Esophagus muscularis mucosa (tissue), 4 donors: ENCODE measurements around the gene RNU6-8. TPM values are rescaled to one million over a fixed set of nuclear protein-coding genes. Genes with fewer than 3 reads are reported as not detected.

Source experiments
- DNase-seq: peaks from one replicate; pipeline ENCODE4 v3.0.0-alpha.2; 2017; ENCODE audit errors: extremely low spot score
- H3K27ac ChIP-seq, 4 donors: fragments of 200-600 bp; sonication (generic); replicated peaks in 1 of 4; 1 replicate in 3 of 4; 2 replicates in 1 of 4; pipeline ENCODE4 v1.5.1; 2016 to 2019; ENCODE audit warnings: mild to moderate bottlenecking in 1 of 4
- H3K27me3 ChIP-seq, 4 donors: fragments of 200-600 bp; sonication (generic); one replicate each; pipeline versions ENCODE4 v1.5.1 to v1.6.0; 2016 to 2019
- H3K36me3 ChIP-seq, 4 donors: fragments of 200-600 bp; sonication (generic); one replicate each; pipeline ENCODE4 v1.5.1; 2016 to 2019
- H3K4me1 ChIP-seq, 4 donors: fragments of 200-600 bp; sonication (generic); one replicate each; pipeline ENCODE4 v1.5.1; 2016 to 2019
- H3K4me3 ChIP-seq, 4 donors: fragments of 200-600 bp; sonication (generic); 1 replicate in 2 of 4; 2 replicates in 2 of 4; pipeline ENCODE4 v1.5.1; 2016 to 2019; ENCODE audit warnings: mild to moderate bottlenecking in 4 of 4, moderate library complexity in 1 of 4
- H3K9me3 ChIP-seq, 4 donors: fragments of 200-600 bp; sonication (generic); 1 replicate in 3 of 4; 2 replicates in 1 of 4; pipeline ENCODE4 v1.5.1; 2016 to 2019
- EP300 ChIP-seq: sonication (generic); formaldehyde crosslinking; IDR thresholded peaks from one replicate; pipeline ENCODE4 v1.6.1; 2017; ENCODE audit warnings: antibody characterized with exemption
- POLR2A ChIP-seq: fragments of 450-650 bp; IDR thresholded peaks from one replicate; pipeline ENCODE4 v1.6.1; 2017; ENCODE audit warnings: antibody characterized with exemption, moderate library complexity, mild to moderate bottlenecking, low read depth
- POLR2AphosphoS5 ChIP-seq, 2 donors: sonication (generic); formaldehyde crosslinking; IDR thresholded peaks; one replicate each; pipeline ENCODE4 v1.6.1; 2017; ENCODE audit warnings: antibody characterized with exemption in 2 of 2
- WGBS: methylation state at CpG from one replicate; pipeline ENCODE4 v1.1.5; 2018; 5-methylcytosine and 5-hydroxymethylcytosine counted together
- intact Hi-C: fragments of 100-400 bp; cut with DNase I; formaldehyde crosslinking; loops from one replicate; pipeline ENCODE4 v1.15.1; 2023
- total RNA-seq, 4 donors: library from RNA; depleted of rRNA; stranded (reverse); fragments of >200 nt; gene quantifications; one replicate each; pipeline versions ENCODE4 v1.1.0 to v1.2.1, GENCODE V29; 2016
- TF ChIP-seq, protein P1 (sequence below), 3 experiments: fragments of 200-600 bp in 2 of 3; fragments of 450-650 bp in 1 of 3; sonication (generic) in 2 of 3; IDR thresholded peaks; one replicate each; pipeline ENCODE4 v1.5.1; 2017 to 2019; ENCODE audit warnings: antibody characterized with exemption in 3 of 3, mild to moderate bottlenecking in 2 of 3, moderate library complexity in 1 of 3

RNU6-8 gene
- total RNA-seq = not detected

DNA sequence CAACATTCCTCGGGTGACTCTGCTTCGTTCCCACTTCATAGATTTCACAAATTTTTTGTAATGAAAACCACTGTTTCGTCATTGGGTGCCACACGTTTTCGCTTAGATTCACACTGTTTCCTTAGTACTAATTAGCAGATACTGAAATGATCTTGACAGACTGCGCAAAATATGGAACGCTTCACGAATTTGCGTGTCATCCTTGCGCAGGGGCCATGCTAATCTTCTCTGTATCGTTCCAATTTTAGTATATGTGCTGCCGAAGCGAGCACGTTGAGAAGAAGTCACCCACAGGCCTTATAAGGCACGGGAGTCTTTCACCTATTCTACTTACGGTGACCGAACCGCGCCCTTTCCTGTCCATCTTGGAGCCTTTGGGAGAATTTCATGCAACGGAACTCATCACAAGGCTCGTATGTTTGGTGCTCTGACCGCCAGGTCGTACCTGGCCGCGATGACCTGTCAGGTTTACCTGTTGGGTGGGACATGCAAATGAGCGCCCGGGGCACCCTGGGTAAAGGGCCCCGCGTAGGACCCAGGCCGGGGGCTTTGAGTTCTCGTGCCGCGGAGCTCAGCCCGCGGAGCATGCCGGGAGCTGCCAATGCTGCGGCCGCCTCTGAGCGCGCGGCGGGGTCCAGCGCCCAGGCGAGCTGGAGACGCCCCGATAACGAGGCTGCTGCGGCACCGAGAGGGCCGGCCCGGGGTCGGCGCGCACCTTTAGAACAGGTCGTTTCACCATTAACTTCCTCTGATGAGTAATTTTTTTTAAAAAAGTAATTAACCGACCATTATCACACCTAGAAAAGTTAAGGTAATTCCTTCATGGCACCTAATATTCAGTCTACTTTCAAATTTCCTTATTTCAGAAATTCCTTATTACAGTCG is at the start of gene RNU6-8:
TSS of gene RNU6-8 (minus strand) at position 272 of the 885 bp plus-strand sequence.
- H3K27me3 ChIP-seq = no peaks in the 10 kb centered on the region
- H3K4me3 ChIP-seq = peak within 1 kb of the TSS; percentile 57 to 80 (median 69)
- under 1% methylated on average over 41 of the region's 57 CpGs for WGBS
- H3K36me3 ChIP-seq = no peaks in the 10 kb centered on the region
- peak; percentile 95 for DNase-seq
- intact Hi-C loops = loop anchor here (5.0 kb wide), 1 partner anchor 49 kb away; no protein-coding TSS in a partner anchor
- H3K27ac ChIP-seq = peak within 1 kb of the TSS; percentile 82 to 89 (median 85)
- H3K9me3 ChIP-seq = no peaks in the 10 kb centered on the region
- TF ChIP-seq, protein P1, sequence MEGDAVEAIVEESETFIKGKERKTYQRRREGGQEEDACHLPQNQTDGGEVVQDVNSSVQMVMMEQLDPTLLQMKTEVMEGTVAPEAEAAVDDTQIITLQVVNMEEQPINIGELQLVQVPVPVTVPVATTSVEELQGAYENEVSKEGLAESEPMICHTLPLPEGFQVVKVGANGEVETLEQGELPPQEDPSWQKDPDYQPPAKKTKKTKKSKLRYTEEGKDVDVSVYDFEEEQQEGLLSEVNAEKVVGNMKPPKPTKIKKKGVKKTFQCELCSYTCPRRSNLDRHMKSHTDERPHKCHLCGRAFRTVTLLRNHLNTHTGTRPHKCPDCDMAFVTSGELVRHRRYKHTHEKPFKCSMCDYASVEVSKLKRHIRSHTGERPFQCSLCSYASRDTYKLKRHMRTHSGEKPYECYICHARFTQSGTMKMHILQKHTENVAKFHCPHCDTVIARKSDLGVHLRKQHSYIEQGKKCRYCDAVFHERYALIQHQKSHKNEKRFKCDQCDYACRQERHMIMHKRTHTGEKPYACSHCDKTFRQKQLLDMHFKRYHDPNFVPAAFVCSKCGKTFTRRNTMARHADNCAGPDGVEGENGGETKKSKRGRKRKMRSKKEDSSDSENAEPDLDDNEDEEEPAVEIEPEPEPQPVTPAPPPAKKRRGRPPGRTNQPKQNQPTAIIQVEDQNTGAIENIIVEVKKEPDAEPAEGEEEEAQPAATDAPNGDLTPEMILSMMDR (IDR thresholded peaks at IDR 0.05) = no peak
- no peak for TF ChIP-seq EP300
- peak; percentile 50 for TF ChIP-seq POLR2A
- TF ChIP-seq POLR2AphosphoS5 (IDR thresholded peaks at IDR 0.05) = peak; percentile 80 to 91
- H3K4me1 ChIP-seq = peaks cover 9 to 23% (median 19%) of the 10 kb centered on the region in 4 donors

DNA sequence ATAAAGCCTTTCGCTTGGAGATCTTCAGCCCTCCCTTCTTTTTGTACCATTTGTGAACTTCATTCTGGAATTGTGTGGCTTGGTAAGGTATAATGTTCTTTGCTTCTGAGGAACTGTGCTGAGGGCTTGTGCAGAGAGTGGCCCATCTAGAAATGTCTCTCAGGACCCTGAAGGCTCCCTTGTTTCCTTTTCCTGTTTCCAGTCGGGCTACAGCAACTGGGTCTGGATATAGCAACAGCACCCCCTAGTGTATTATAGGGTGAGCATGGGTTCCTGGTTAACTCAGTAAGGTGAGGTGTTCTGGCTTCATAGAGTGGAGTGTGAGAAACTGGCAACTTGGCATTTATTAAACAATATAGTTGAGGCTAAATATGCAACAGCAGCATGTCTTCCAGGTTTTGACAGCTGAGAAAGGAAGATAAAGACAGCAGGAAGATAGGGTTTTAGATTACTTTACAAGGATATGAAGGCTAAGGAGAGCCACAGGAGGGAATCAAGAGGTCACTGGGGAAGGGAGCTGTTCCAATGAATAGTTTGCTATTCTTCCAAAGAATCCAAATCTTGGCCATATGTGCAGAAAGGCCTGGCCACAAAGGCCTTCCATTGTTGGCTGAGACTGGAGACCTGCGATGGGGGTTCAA is 49.1 kb upstream of the RNU6-8 start:
- whole genome bisulfite sequencing = 54% methylated on average over 3 of the region's 3 CpGs
- Histone ChIP-seq H3K9me3 (no peaks in the 10 kb centered on the region), H3K36me3 (no peaks in the 10 kb centered on the region), H3K27ac (peak overlapping the region; percentile 28 to 65 (median 60)), H3K4me3 (no peak overlapping the region), H3K4me1 (peaks cover 16 to 42% (median 40%) of the 10 kb centered on the region in 4 donors), H3K27me3 (no peaks in the 10 kb centered on the region)
- intact Hi-C loops = loop anchor here (2.0 to 5.0 kb wide), 5 partner anchors 50 to 330 kb away; partner anchors contain the start of genes RNU6-7 and RNU6-8
- TF ChIP-seq, protein P1 (IDR thresholded peaks at IDR 0.05) = peak; percentile 80 to 85 (median 85)
- no peak for TF ChIP-seq POLR2A
- no peak for TF ChIP-seq EP300
- peak; percentile 68 for DNase-seq

- TF ChIP-seq, protein P1 (IDR thresholded peaks at IDR 0.05) = no peak
- TF ChIP-seq POLR2A = no peak
- no peak for TF ChIP-seq EP300
- TF ChIP-seq POLR2AphosphoS5 (IDR thresholded peaks at IDR 0.05) = no peak
- Histone ChIP-seq H3K27me3 (no peaks in the 10 kb centered on the region), H3K4me1 (peaks cover 13 to 40% (median 38%) of the 10 kb centered on the region in 4 donors), H3K27ac (peak overlapping the region; percentile 28 to 65 (median 60)), H3K4me3 (no peak overlapping the region), H3K9me3 (no peaks in the 10 kb centered on the region), H3K36me3 (no peaks in the 10 kb centered on the region)
- 43% methylated on average over 4 of the region's 4 CpGs for WGBS
- intact Hi-C loops = loop anchor here (5.0 kb wide), 4 partner anchors 49 to 329 kb away; partner anchors contain the start of genes RNU6-7 and RNU6-8
- DNase-seq = peak; percentile 75
Measured at GRCh38 chr14:32251530-32251929, 48.5 kb upstream of the RNU6-8 start.

DNA sequence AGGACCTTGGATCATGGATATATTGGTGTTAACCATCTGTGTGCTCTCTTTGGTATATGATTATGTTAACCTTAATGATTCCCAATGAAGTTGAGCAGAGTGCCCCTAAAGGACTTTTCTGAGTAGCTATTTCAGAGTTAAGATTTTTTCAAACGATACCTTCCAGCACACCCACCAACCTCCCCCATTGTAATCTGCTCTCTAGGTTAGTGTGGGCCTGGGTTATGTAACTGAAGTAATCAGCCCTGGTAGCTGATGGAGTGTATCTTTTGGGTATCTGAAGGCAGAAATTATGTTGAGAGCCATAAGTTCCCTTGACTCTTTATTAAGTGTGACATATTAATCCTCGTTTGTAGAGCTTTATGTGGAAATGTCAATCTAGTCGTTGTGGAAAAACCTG is 47.6 kb upstream of the RNU6-8 start:
- WGBS = 80% methylated on average over 3 of the region's 3 CpGs
- intact Hi-C loops = loop anchor here (5.0 kb wide), 4 partner anchors 48 to 328 kb away; partner anchors contain the start of genes RNU6-7 and RNU6-8
- no peak for TF ChIP-seq EP300
- TF ChIP-seq, protein P1 (IDR thresholded peaks at IDR 0.05) = no peak
- no peak for TF ChIP-seq POLR2A
- TF ChIP-seq POLR2AphosphoS5 (IDR thresholded peaks at IDR 0.05) = no peak

More for the DNA sequence above, 47.6 kb upstream of the RNU6-8 start:
- Histone ChIP-seq H3K27ac (no peak overlapping the region), H3K36me3 (no peaks in the 10 kb centered on the region), H3K9me3 (no peaks in the 10 kb centered on the region), H3K4me3 (no peak overlapping the region), H3K27me3 (no peaks in the 10 kb centered on the region), H3K4me1 (peaks cover 8 to 35% (median 33%) of the 10 kb centered on the region in 4 donors)
- DNase-seq = no peak
